Right lobe of liver (tissue), 4 donors: ENCODE measurements around the gene PRDM16.

Experiments used
- POLR2A ChIP-seq: fragments of 450-650 bp; IDR thresholded peaks from one replicate; pipeline ENCODE4 v1.6.1; 2017; ENCODE audit warnings: antibody characterized with exemption, mild to moderate bottlenecking
- TF ChIP-seq, protein P1 (sequence below), 4 donors: fragments of 200-600 bp in 3 of 4; fragments of 450-650 bp in 1 of 4; IDR thresholded peaks; one replicate each; pipeline versions ENCODE4 v1.5.1 to v1.8.0; 2016 to 2022; ENCODE audit warnings: antibody characterized with exemption in 4 of 4, mild to moderate bottlenecking in 2 of 4
- donor health status: DM: no; HTN: no; CAD: no.
- donor health status: DM: no; HTN: no; CAD: no.
- donor health status: DM: no; HTN: yes; CAD: no.

DNA sequence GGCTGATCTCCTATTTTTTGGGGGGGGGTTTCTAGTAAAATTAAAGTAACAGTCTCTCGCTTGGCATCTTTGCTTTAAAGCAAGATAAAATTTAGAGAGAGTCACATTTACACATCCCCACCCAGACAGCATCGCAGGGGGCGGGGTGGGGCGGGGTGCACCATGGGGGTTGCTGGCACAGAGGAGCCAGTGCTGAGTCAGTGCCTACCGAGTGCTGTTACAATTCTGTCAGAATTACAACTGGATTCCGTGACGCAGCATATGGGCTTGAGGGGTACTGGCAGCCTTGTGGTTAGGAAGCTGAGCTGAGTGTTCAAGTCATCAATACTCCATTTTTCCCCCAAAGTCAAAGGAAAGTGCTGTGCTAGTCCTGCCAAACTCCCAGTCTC is 175.9 kb downstream of the PRDM16 start:
- TF ChIP-seq, protein P1, sequence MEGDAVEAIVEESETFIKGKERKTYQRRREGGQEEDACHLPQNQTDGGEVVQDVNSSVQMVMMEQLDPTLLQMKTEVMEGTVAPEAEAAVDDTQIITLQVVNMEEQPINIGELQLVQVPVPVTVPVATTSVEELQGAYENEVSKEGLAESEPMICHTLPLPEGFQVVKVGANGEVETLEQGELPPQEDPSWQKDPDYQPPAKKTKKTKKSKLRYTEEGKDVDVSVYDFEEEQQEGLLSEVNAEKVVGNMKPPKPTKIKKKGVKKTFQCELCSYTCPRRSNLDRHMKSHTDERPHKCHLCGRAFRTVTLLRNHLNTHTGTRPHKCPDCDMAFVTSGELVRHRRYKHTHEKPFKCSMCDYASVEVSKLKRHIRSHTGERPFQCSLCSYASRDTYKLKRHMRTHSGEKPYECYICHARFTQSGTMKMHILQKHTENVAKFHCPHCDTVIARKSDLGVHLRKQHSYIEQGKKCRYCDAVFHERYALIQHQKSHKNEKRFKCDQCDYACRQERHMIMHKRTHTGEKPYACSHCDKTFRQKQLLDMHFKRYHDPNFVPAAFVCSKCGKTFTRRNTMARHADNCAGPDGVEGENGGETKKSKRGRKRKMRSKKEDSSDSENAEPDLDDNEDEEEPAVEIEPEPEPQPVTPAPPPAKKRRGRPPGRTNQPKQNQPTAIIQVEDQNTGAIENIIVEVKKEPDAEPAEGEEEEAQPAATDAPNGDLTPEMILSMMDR (IDR thresholded peaks at IDR 0.05): no peak
- no peak for TF ChIP-seq POLR2A
